ENCODE measurements around the gene MANF.

Gene MANF

GRCh38 chr3:51371943-51372557 is 13.0 kb upstream of the MANF start:
- no peak for TF ChIP-seq SIN3A (IDR thresholded peaks at IDR 0.05; ENCODE audit: borderline replicate concordance, insufficient read depth, low read length)
- no peak for TF ChIP-seq FOXP2 (optimal IDR thresholded peaks at IDR 0.05; ENCODE audit: borderline replicate concordance, extremely low read depth, extremely low read length, insufficient read depth)

- no peak for TF ChIP-seq POLR2AphosphoS5 (IDR thresholded peaks at IDR 0.05; ENCODE audit: low read depth, low read length)
- TF ChIP-seq SIN3A (IDR thresholded peaks at IDR 0.05; ENCODE audit: borderline replicate concordance, insufficient read depth, low read length), result no peak
- no peak for TF ChIP-seq TAF1 (IDR thresholded peaks at IDR 0.05; ENCODE audit: borderline replicate concordance, insufficient read depth, low read length)
- TF ChIP-seq REST (IDR thresholded peaks at IDR 0.05; ENCODE audit: insufficient read depth in 1 of 2, low read depth in 2 of 2, low read length in 2 of 2), result no peak
- TF ChIP-seq FOXP2 (optimal IDR thresholded peaks at IDR 0.05; ENCODE audit: borderline replicate concordance, extremely low read depth, extremely low read length, insufficient read depth), result no peak
These were observed 11.3 kb upstream of the MANF start for GRCh38 chr3:51373658-51374421.

- TF ChIP-seq REST (IDR thresholded peaks at IDR 0.05; ENCODE audit: insufficient read depth in 1 of 2, low read depth in 2 of 2, low read length in 2 of 2) (no peak), FOXP2 (optimal IDR thresholded peaks at IDR 0.05; ENCODE audit: borderline replicate concordance, extremely low read depth, extremely low read length, insufficient read depth) (no peak), SIN3A (IDR thresholded peaks at IDR 0.05; ENCODE audit: borderline replicate concordance, insufficient read depth, low read length) (no peak), TAF1 (IDR thresholded peaks at IDR 0.05; ENCODE audit: borderline replicate concordance, insufficient read depth, low read length) (no peak), POLR2AphosphoS5 (IDR thresholded peaks at IDR 0.05; ENCODE audit: low read depth, low read length) (no peak)
These were observed 10.6 kb upstream of the MANF start for GRCh38 chr3:51374456-51374855.

GRCh38 chr3:51375136-51375535 is 10.0 kb upstream of the MANF start:
- TF ChIP-seq TAF1 (IDR thresholded peaks at IDR 0.05; ENCODE audit: borderline replicate concordance, insufficient read depth, low read length), result no peak
- TF ChIP-seq POLR2AphosphoS5 (IDR thresholded peaks at IDR 0.05; ENCODE audit: low read depth, low read length), result no peak
- TF ChIP-seq REST (IDR thresholded peaks at IDR 0.05; ENCODE audit: insufficient read depth in 1 of 2, low read depth in 2 of 2, low read length in 2 of 2), result no peak
- no peak for TF ChIP-seq SIN3A (IDR thresholded peaks at IDR 0.05; ENCODE audit: borderline replicate concordance, insufficient read depth, low read length)
- no peak for TF ChIP-seq FOXP2 (optimal IDR thresholded peaks at IDR 0.05; ENCODE audit: borderline replicate concordance, extremely low read depth, extremely low read length, insufficient read depth)

GRCh38 chr3:51375571-51375970 is 9.5 kb upstream of the MANF start:
- TF ChIP-seq POLR2AphosphoS5 (IDR thresholded peaks at IDR 0.05; ENCODE audit: low read depth, low read length), result no peak
- no peak for TF ChIP-seq REST (IDR thresholded peaks at IDR 0.05; ENCODE audit: insufficient read depth in 1 of 2, low read depth in 2 of 2, low read length in 2 of 2)
- TF ChIP-seq FOXP2 (optimal IDR thresholded peaks at IDR 0.05; ENCODE audit: borderline replicate concordance, extremely low read depth, extremely low read length, insufficient read depth), result no peak

Measured in PFSK-1 (cell line).